ENCODE results near the gene PRKCZ. TPM values are rescaled to one million over a fixed set of nuclear protein-coding genes. Genes with fewer than 3 reads are reported as not detected.

The PRKCZ gene
- total and polyA plus RNA-seq, 2 of the 4 experiments (the other 2 are of a cell fraction), result 2.0 to 3.5 TPM

- dilution Hi-C loops (cut with HindIII; ENCODE audit: low sequenced_read_pairs, unreplicated experiment), result no loop called here
- ChIA-PET POLR2A (ENCODE audit: unreplicated experiment) (no interaction called here), CTCF (no interaction called here)
Measured at GRCh38 chr1:2059290-2059953, 9.2 kb downstream of the PRKCZ start.

More at GRCh38 chr1:2059290-2059953, 9.2 kb downstream of the PRKCZ start:
- Histone ChIP-seq H3K56ac (ENCODE audit: extremely low read depth, insufficient read depth, low read length) (no peak overlapping the region), H2AFZ (replicated peaks; ENCODE audit: low read length, poor library complexity) (no peak overlapping the region), H3K27ac (ENCODE audit: insufficient read depth, low read length) (no peak overlapping the region), H2BK120ac (ENCODE audit: low read depth, low read length) (no peak overlapping the region), H3K23ac (ENCODE audit: low read depth, low read length) (no peak overlapping the region), H3K27me3 (ENCODE audit: control insufficient read depth, insufficient read depth, low read length) (peaks cover 1% of the 10 kb centered on the region; the same call in 1 of the 2 replicates), H3K36me3 (ENCODE audit: control insufficient read depth, insufficient read depth, low read length) (no peaks in the 10 kb centered on the region), H4K8ac (ENCODE audit: low read depth in 2 of 2, low read length in 2 of 2) (no peak overlapping the region), H4K91ac (ENCODE audit: insufficient read depth, low read depth, low read length) (no peak overlapping the region), H3K14ac (replicated peaks; ENCODE audit: low read depth, low read length) (no peak overlapping the region), H2BK15ac (ENCODE audit: low read depth, low read length) (no peak overlapping the region), H2AK5ac (ENCODE audit: low read depth, low read length) (no peak overlapping the region), H3K9ac (ENCODE audit: low read depth, low read length) (no peak overlapping the region), H2AK9ac (replicated peaks; ENCODE audit: low read depth, low read length, poor library complexity) (no peak overlapping the region), H3K4me3 (ENCODE audit: insufficient read depth, low read depth, low read length) (no peak overlapping the region), H3K79me1 (ENCODE audit: low read depth in 1 of 2, low read length in 2 of 2) (no peaks in the 10 kb centered on the region), H2BK5ac (ENCODE audit: low read depth, low read length, poor library complexity, severe bottlenecking) (no peak overlapping the region), H3K9me3 (ENCODE audit: control insufficient read depth, insufficient read depth, low read length) (no peaks in the 10 kb centered on the region), H4K20me1 (ENCODE audit: insufficient read depth, low read length) (no peaks in the 10 kb centered on the region), H3K4ac (ENCODE audit: low read depth, low read length) (no peak overlapping the region), H2BK20ac (ENCODE audit: low read depth, low read length) (no peak overlapping the region), H3K4me1 (ENCODE audit: control insufficient read depth, insufficient read depth, low read length) (no peaks in the 10 kb centered on the region), H3K4me2 (ENCODE audit: low read depth, low read length) (no peak overlapping the region), H4K5ac (ENCODE audit: low read depth, low read length) (no peak overlapping the region), H3K18ac (ENCODE audit: low read depth, low read length) (no peak overlapping the region), H3K9me1 (ENCODE audit: insufficient read depth, low read length) (no peaks in the 10 kb centered on the region)
- no peak for DNase-seq
- no TSS peak for BruUV-seq (replicated peaks)
- intact Hi-C loops (cut with micrococcal nuclease) (no loop called here), in situ Hi-C loops (cut with MboI; ENCODE audit: low sequenced_read_pairs) (no loop called here)
- ATAC-seq (ENCODE audit: low read depth), result no peak
- TF ChIP-seq MXI1 (IDR thresholded peaks at IDR 0.05; ENCODE audit: borderline replicate concordance, low read depth, low read length) (no peak), RFX5 (IDR thresholded peaks at IDR 0.05; ENCODE audit: low read depth, low read length) (no peak), ELK1 (IDR thresholded peaks at IDR 0.05; ENCODE audit: borderline replicate concordance, low read depth, low read length) (no peak), SMC3 (IDR thresholded peaks at IDR 0.05; ENCODE audit: low read depth, low read length) (no peak)
- WGBS, 2 experiments (ENCODE audit: extremely low coverage in 2 of 2, insufficient read length in 1 of 2), result 82% methylated on average over 30 of the region's 35 CpGs; no CpG with 5 or more reads in 1 of the 2 experiments
